Panc1 (cell line): ENCODE results near the gene CDK5. TPM values are rescaled to one million over a fixed set of nuclear protein-coding genes. Genes with fewer than 3 reads are reported as not detected.

ENCODE experiments used
- ATAC-seq: fragments of 200-7000 bp; cut with Tn5 transposase; 2 replicates; pipeline ENCODE4 v1.9.1; 2020; ENCODE audit warnings: mild to moderate bottlenecking, moderate library complexity
- BruUV-seq: library from RNA; stranded (reverse); fragments of 400-500 nt; replicated peaks from 2 replicates; lab custom pipeline; 2021; lab: Mats Ljungman, UMichigan
- CTCF ChIA-PET: fragments of 300-600 bp; sonication (Branson Sonifier 250); formaldehyde crosslinking; loops from one replicate; lab custom pipeline; 2022; ENCODE audit warnings: antibody characterized with exemption; lab: Charles Lee
- POLR2A ChIA-PET: fragments of 300-600 bp; sonication (Branson Sonifier 250); formaldehyde crosslinking; loops from one replicate; lab custom pipeline; 2022; ENCODE audit warnings: antibody characterized with exemption; lab: Charles Lee
- DNase-seq: peaks from one replicate; pipeline ENCODE4 v3.0.0-alpha.2; 2010; ENCODE audit warnings: low read depth, low spot score
- H3K27ac ChIP-seq: 2 replicates; pipeline ENCODE4 v1.5.1; 2011; ENCODE audit warnings: mild to moderate bottlenecking, low read length, inconsistent platforms
- H3K27me3 ChIP-seq: fragments of 200-500 bp; sonication (Bioruptor generic); 2 replicates; pipeline ENCODE4 v1.6.0; 2014; ENCODE audit warnings: low read length, inconsistent platforms; ENCODE audit not compliant: control insufficient read depth, insufficient read depth
- H3K36me3 ChIP-seq: fragments of 200-500 bp; sonication (Bioruptor generic); 2 replicates; pipeline ENCODE4 v1.5.1; 2014; ENCODE audit warnings: inconsistent platforms, mild to moderate bottlenecking, low read length, moderate library complexity; ENCODE audit not compliant: control insufficient read depth, insufficient read depth
- H3K4me1 ChIP-seq: 2 replicates; pipeline ENCODE4 v1.5.1; 2011; ENCODE audit warnings: inconsistent platforms, mild to moderate bottlenecking, low read length, moderate library complexity; ENCODE audit not compliant: control insufficient read depth, insufficient read depth
- H3K4me3 ChIP-seq, 2 experiments: 2 replicates each; pipeline ENCODE4 v1.5.1; 2011 to 2012; ENCODE audit warnings: low read depth in 2 of 2, low read length in 2 of 2, mild to moderate bottlenecking in 2 of 2, inconsistent platforms in 1 of 2, moderate library complexity in 1 of 2
- H3K9me3 ChIP-seq: fragments of 200-500 bp; sonication (Bioruptor generic); 2 replicates; pipeline ENCODE4 v1.5.1; 2014; ENCODE audit warnings: low read depth, mild to moderate bottlenecking, inconsistent platforms, low read length, moderate library complexity; ENCODE audit not compliant: control insufficient read depth, insufficient read depth
- CTCF ChIP-seq: fragments of 450-650 bp; IDR thresholded peaks from 2 replicates; pipeline ENCODE4 v1.5.1; 2017; ENCODE audit warnings: mild to moderate bottlenecking
- POLR2AphosphoS5 ChIP-seq: IDR thresholded peaks from 2 replicates; pipeline ENCODE4 v1.6.1; 2012; ENCODE audit warnings: mild to moderate bottlenecking, low read depth, low read length, moderate library complexity
- REST ChIP-seq, 2 experiments: IDR thresholded peaks; 2 replicates each; pipeline ENCODE4 v1.6.1; 2011 to 2012; ENCODE audit warnings: low read depth in 2 of 2, control low read depth in 1 of 2, low read length in 1 of 2, mild to moderate bottlenecking in 1 of 2, moderate library complexity in 1 of 2; ENCODE audit not compliant: insufficient read depth in 1 of 2
- SIN3A ChIP-seq: IDR thresholded peaks from 2 replicates; pipeline ENCODE4 v1.6.1; 2012; ENCODE audit warnings: low read depth, mild to moderate bottlenecking, low read length, moderate library complexity, borderline replicate concordance; ENCODE audit not compliant: insufficient read depth
- TCF7L2 ChIP-seq: IDR thresholded peaks from 2 replicates; pipeline ENCODE4 v1.6.1; 2011; ENCODE audit warnings: mild to moderate bottlenecking, low read depth, low read length, inconsistent platforms
- in situ Hi-C: cut with HindIII; loops from 2 replicates; pipeline ENCODE4 v1.10.0; 2016; ENCODE audit warnings: low sequenced_read_pairs, low pct_unique_long_range_greater_than_20kb
- intact Hi-C: fragments of 100-400 bp; cut with micrococcal nuclease; formaldehyde crosslinking; loops from one replicate; pipeline ENCODE4 v1.10.0; 2022; ENCODE audit not compliant: unreplicated experiment
- total RNA-seq: library from RNA; stranded (reverse); gene quantifications from one replicate; pipeline ENCODE4 v1.2.1, GENCODE V29; 2021; ENCODE audit not compliant: unreplicated experiment

CDK5 gene
- total RNA-seq, 1 experiment from 2014 or later = 25.6 TPM

GRCh38 chr7:151015967-151016366 is 41.7 kb downstream of the CDK5 start:
- Histone ChIP-seq H3K36me3 (no peaks in the 10 kb centered on the region), H3K27ac (no peak overlapping the region), H3K4me1 (peaks cover 13% of the 10 kb centered on the region), H3K4me3 (no peak overlapping the region), H3K9me3 (no peaks in the 10 kb centered on the region), H3K27me3 (no peaks in the 10 kb centered on the region)
- ATAC-seq = no peak
- intact Hi-C loops = loop anchor here (5.0 kb wide), 1 partner anchor 54 kb away; no protein-coding TSS in a partner anchor
- TF ChIP-seq CTCF (no peak), REST (IDR thresholded peaks at IDR 0.05; ENCODE audit: insufficient read depth in 1 of 2, low read depth in 2 of 2, low read length in 1 of 2) (no peak), TCF7L2 (no peak), SIN3A (no peak), POLR2AphosphoS5 (no peak)
- ChIA-PET POLR2A (no interaction called here), CTCF (no interaction called here)
- DNase-seq = no peak
- no TSS peak for BruUV-seq
- in situ Hi-C loops = no loop called here

- no peak for TF ChIP-seq TCF7L2
- TF ChIP-seq POLR2AphosphoS5 = no peak
- no peak for TF ChIP-seq CTCF
- TF ChIP-seq REST (IDR thresholded peaks at IDR 0.05; ENCODE audit: insufficient read depth in 1 of 2, low read depth in 2 of 2, low read length in 1 of 2) = no peak
- no peak for TF ChIP-seq SIN3A
- no peak overlapping the region for H3K27ac ChIP-seq
- ATAC-seq (no peak), DNase-seq (no peak)
- H3K27me3 ChIP-seq = no peaks in the 10 kb centered on the region
- BruUV-seq = no TSS peak
- in situ Hi-C loops (no loop called here), intact Hi-C loops (loop anchor here (5.0 kb wide), 1 partner anchor 53 kb away; no protein-coding TSS in a partner anchor)
- CTCF ChIA-PET = interaction anchor here (0.6 kb wide), 1 partner anchor 648 kb away, joined by 3 read pairs; no protein-coding TSS in a partner anchor
- no peaks in the 10 kb centered on the region for H3K36me3 ChIP-seq
- peaks cover 23% of the 10 kb centered on the region for H3K4me1 ChIP-seq
- POLR2A ChIA-PET = no interaction called here
- H3K4me3 ChIP-seq = no peak overlapping the region
- H3K9me3 ChIP-seq = no peaks in the 10 kb centered on the region
These were observed 42.7 kb downstream of the CDK5 start for GRCh38 chr7:151014950-151015349.
